HepG2 (cell line): Measurements from ENCODE around the gene CLCN1. TPM values are rescaled to one million over a fixed set of nuclear protein-coding genes. Genes with fewer than 3 reads are reported as not detected.

Experiments used
- ATAC-seq: fragments of 200-7000 bp; cut with Tn5 transposase; 3 replicates; pipeline ENCODE4 v1.9.1; 2020; ENCODE audit warnings: mild to moderate bottlenecking, moderate library complexity
- BruUV-seq: library from RNA; stranded (reverse); fragments of 400-500 nt; replicated peaks from 2 replicates; lab custom pipeline; 2021; lab: Mats Ljungman, UMichigan
- CTCF ChIA-PET: fragments of 300-600 bp; formaldehyde crosslinking; extraction: SDS; loops from one replicate; lab custom pipeline; 2021; ENCODE audit warnings: low total read pairs, inconsistent platforms, low intra/inter-chr PET ratio; lab: Yijun Ruan, JAX
- POLR2A ChIA-PET: fragments of 350-600 bp; sonication (Branson Sonifier 250); formaldehyde crosslinking; loops from one replicate; lab custom pipeline; 2020; ENCODE audit warnings: antibody characterized with exemption, inconsistent platforms; lab: Yijun Ruan, JAX
- DNase-seq: peaks from one replicate; pipeline ENCODE4 v3.0.0-alpha.2; 2015; ENCODE audit warnings: low spot score
- FAIRE-seq: peaks from 3 replicates; lab custom pipeline; 2011; peaks lifted over from hg19 to GRCh38; lab: Jason Lieb, UNC
- H2AFZ ChIP-seq: one replicate; pipeline ENCODE4 v1.6.1; 2011; ENCODE audit warnings: low read length, inconsistent platforms
- H3K27ac ChIP-seq: fragments of 300-600 bp; 3 replicates; pipeline ENCODE4 v1.8.0; 2011; ENCODE audit warnings: mixed run types, mild to moderate bottlenecking, mixed read lengths, low read length, inconsistent platforms; ENCODE audit not compliant: insufficient read depth; ENCODE audit errors: extremely low read length
- H3K27me3 ChIP-seq, 2 experiments: fragments of 200-600 bp in 1 of 2; 2 replicates in 1 of 2; 3 replicates in 1 of 2; pipeline versions ENCODE4 v1.6.0 to v1.8.0; 2011; ENCODE audit warnings: low read length in 2 of 2, mild to moderate bottlenecking in 2 of 2, moderate library complexity in 2 of 2, inconsistent platforms in 1 of 2; ENCODE audit not compliant: insufficient read depth in 2 of 2, control insufficient read depth in 1 of 2
- H3K36me3 ChIP-seq, 2 experiments: fragments of 200-600 bp in 1 of 2; replicated peaks in 1 of 2; 2 replicates in 1 of 2; 3 replicates in 1 of 2; pipeline versions ENCODE4 v1.5.1 to v1.8.0; 2011; ENCODE audit warnings: low read length in 2 of 2, inconsistent platforms in 1 of 2; ENCODE audit not compliant: insufficient read depth in 2 of 2, control insufficient read depth in 1 of 2
- H3K4me1 ChIP-seq: 2 replicates; pipeline ENCODE4 v1.5.1; 2012; ENCODE audit warnings: low read length, inconsistent platforms; ENCODE audit not compliant: insufficient read depth
- H3K4me2 ChIP-seq: 2 replicates; pipeline ENCODE4 v1.6.0; 2011; ENCODE audit warnings: low read depth, low read length, inconsistent platforms
- H3K4me3 ChIP-seq, 3 experiments: fragments of 200-600 bp in 1 of 3; sonication (generic), shearing (Covaris generic) in 1 of 3; replicated peaks in 1 of 3; 2 replicates each; pipeline ENCODE4 v1.5.1; 2011 to 2016; ENCODE audit warnings: low read length in 3 of 3, inconsistent platforms in 2 of 3, low read depth in 2 of 3, mild to moderate bottlenecking in 2 of 3, control low read depth in 1 of 3, mixed read lengths in 1 of 3; ENCODE audit not compliant: insufficient read depth in 1 of 3
- H3K79me2 ChIP-seq: one replicate; pipeline ENCODE4 v1.6.1; 2011; ENCODE audit warnings: low read length, inconsistent platforms; ENCODE audit not compliant: insufficient read depth
- H3K9ac ChIP-seq: 2 replicates; pipeline ENCODE4 v1.6.0; 2011; ENCODE audit warnings: mild to moderate bottlenecking, low read depth, low read length, inconsistent platforms; ENCODE audit not compliant: insufficient read depth
- H3K9me3 ChIP-seq: 2 replicates; pipeline ENCODE4 v1.5.1; 2012; ENCODE audit warnings: mild to moderate bottlenecking, low read length
- H4K20me1 ChIP-seq: 2 replicates; pipeline ENCODE4 v1.6.0; 2011; ENCODE audit warnings: inconsistent platforms, mild to moderate bottlenecking, low read length, moderate library complexity; ENCODE audit not compliant: insufficient read depth
- GFI1 ChIP-seq: sonication (generic); formaldehyde crosslinking; IDR thresholded peaks from 2 replicates; pipeline ENCODE4 v1.5.0; 2020; ENCODE audit warnings: missing genetic modification reagents, mild to moderate bottlenecking, borderline replicate concordance
- HIVEP1 ChIP-seq: sonication (generic); formaldehyde crosslinking; IDR thresholded peaks from 2 replicates; pipeline ENCODE4 v1.4.0; 2020; ENCODE audit warnings: mild to moderate bottlenecking, missing genetic modification reagents
- HNRNPK ChIP-seq: fragments of 200-400 bp; formaldehyde crosslinking; IDR thresholded peaks from 2 replicates; pipeline ENCODE4 v1.6.1; 2018; ENCODE audit warnings: low read length, low read depth, moderate library complexity, mild to moderate bottlenecking; ENCODE audit not compliant: poor library complexity, severe bottlenecking
- KDM4B ChIP-seq: sonication (generic); formaldehyde crosslinking; IDR thresholded peaks from 2 replicates; pipeline ENCODE4 v1.4.0; 2020; ENCODE audit warnings: missing genetic modification reagents
- MBD4 ChIP-seq: IDR thresholded peaks from 2 replicates; pipeline ENCODE4 v1.6.1; 2012; ENCODE audit warnings: low read length, inconsistent platforms, borderline replicate concordance
- MEIS2 ChIP-seq: sonication (generic); formaldehyde crosslinking; IDR thresholded peaks from 2 replicates; pipeline ENCODE4 v1.9.0; 2021; ENCODE audit warnings: mild to moderate bottlenecking, missing genetic modification reagents
- MLLT10 ChIP-seq: sonication (generic); formaldehyde crosslinking; IDR thresholded peaks from 2 replicates; pipeline ENCODE4 v1.4.0; 2020; ENCODE audit warnings: missing genetic modification reagents
- NFYB ChIP-seq: sonication (generic); formaldehyde crosslinking; IDR thresholded peaks from 2 replicates; pipeline ENCODE4 v1.4.0; 2020; ENCODE audit warnings: missing genetic modification reagents
- RELA ChIP-seq: sonication (generic); formaldehyde crosslinking; IDR thresholded peaks from 2 replicates; pipeline ENCODE4 v1.4.0; 2020; ENCODE audit warnings: missing genetic modification reagents
- RORA ChIP-seq: sonication (generic); formaldehyde crosslinking; IDR thresholded peaks from 2 replicates; pipeline ENCODE4 v1.5.0; 2020; ENCODE audit warnings: mild to moderate bottlenecking, missing genetic modification reagents, moderate library complexity
- SIX4 ChIP-seq: sonication (generic); formaldehyde crosslinking; IDR thresholded peaks from 2 replicates; pipeline ENCODE4 v1.4.0; 2020; ENCODE audit warnings: missing genetic modification reagents
- SRSF1 ChIP-seq: fragments of 200-400 bp; formaldehyde crosslinking; optimal IDR thresholded peaks from 2 replicates; pipeline ENCODE3; 2017; ENCODE audit warnings: mild to moderate bottlenecking, low read depth, low read length, moderate library complexity
- SUZ12 ChIP-seq: fragments of 150-350 bp; IDR thresholded peaks from 2 replicates; pipeline ENCODE4 v1.6.1; 2014; ENCODE audit warnings: low read depth, low read length
- THAP11 ChIP-seq: IDR thresholded peaks from 2 replicates; pipeline ENCODE4 v1.6.1; 2016; ENCODE audit warnings: missing biosample characterization, missing genetic modification reagents
- THAP8 ChIP-seq: sonication (generic); formaldehyde crosslinking; IDR thresholded peaks from 2 replicates; pipeline ENCODE4 v1.5.1; 2020; ENCODE audit warnings: missing genetic modification reagents, mild to moderate bottlenecking, borderline replicate concordance
- ZNF143 ChIP-seq: sonication (generic); formaldehyde crosslinking; IDR thresholded peaks from 2 replicates; pipeline ENCODE4 v1.4.0; 2020; ENCODE audit warnings: missing genetic modification reagents
- ZNF230 ChIP-seq: sonication (generic); formaldehyde crosslinking; IDR thresholded peaks from 2 replicates; pipeline ENCODE4 v1.4.0; 2020; ENCODE audit warnings: mild to moderate bottlenecking, missing genetic modification reagents
- ZNF274 ChIP-seq: sonication (generic); formaldehyde crosslinking; IDR thresholded peaks from 2 replicates; pipeline ENCODE4 v1.5.1; 2020; ENCODE audit warnings: mild to moderate bottlenecking, missing genetic modification reagents
- ZNF431 ChIP-seq: sonication (generic); formaldehyde crosslinking; IDR thresholded peaks from 2 replicates; pipeline ENCODE4 v1.9.0; 2022; ENCODE audit warnings: missing genetic modification reagents, low read depth, mild to moderate bottlenecking, borderline replicate concordance
- ZNF619 ChIP-seq: sonication (generic); formaldehyde crosslinking; IDR thresholded peaks from 2 replicates; pipeline ENCODE4 v1.4.0; 2020; ENCODE audit warnings: mild to moderate bottlenecking, missing genetic modification reagents
- ZNF772 ChIP-seq: sonication (generic); formaldehyde crosslinking; IDR thresholded peaks from 2 replicates; pipeline ENCODE4 v1.5.0; 2020; ENCODE audit warnings: mild to moderate bottlenecking, missing genetic modification reagents
- ZSCAN20 ChIP-seq: sonication (generic); formaldehyde crosslinking; IDR thresholded peaks from 2 replicates; pipeline ENCODE4 v1.4.0; 2020; ENCODE audit warnings: missing genetic modification reagents, mild to moderate bottlenecking, borderline replicate concordance
- WGBS: methylation state at CpG from one replicate; pipeline ENCODE4 v1.1.6; 2017; ENCODE audit warnings: low lambda C conversion rate; 5-methylcytosine and 5-hydroxymethylcytosine counted together
- in situ Hi-C: cut with HindIII; loops from 2 replicates; pipeline ENCODE4 v1.10.0; 2017; ENCODE audit warnings: low pct_unique_long_range_greater_than_20kb; ENCODE audit not compliant: extremely low pct_ligation_motif_present
- intact Hi-C: fragments of 100-400 bp; cut with micrococcal nuclease; formaldehyde crosslinking; loops from one replicate; pipeline ENCODE4 v1.10.0; 2022; ENCODE audit not compliant: unreplicated experiment
- polyA plus RNA-seq, 8 experiments: library from polyadenylated mRNA; depleted of rRNA in 3 of 8; stranded (reverse) in 7 of 8; unstranded in 1 of 8; fragments of >200 nt; fragmentation: Illumina TruSeq in 4 of 8; extraction: Trizol in 4 of 8; gene quantifications; 2 replicates each; pipeline versions ENCODE4 v1.2.1 to v1.2.3, GENCODE V29; 2011 to 2016; ENCODE audit warnings: low read depth in 4 of 8, missing spikeins in 1 of 8, mixed read lengths in 1 of 8; ENCODE audit not compliant: insufficient read depth in 1 of 8
- total RNA-seq, 5 experiments: library from RNA; depleted of rRNA; stranded (reverse); fragments of >200 nt; fragmentation: Illumina TruSeq; extraction: Trizol; gene quantifications; 2 replicates each; pipeline ENCODE4 v1.2.3, GENCODE V29; 2016; ENCODE audit warnings: low read depth in 1 of 5
- TF ChIP-seq, protein P1 (sequence below): sonication (generic); formaldehyde crosslinking; IDR thresholded peaks from 2 replicates; pipeline ENCODE4 v1.5.1; 2020; ENCODE audit warnings: missing genetic modification reagents, mild to moderate bottlenecking, borderline replicate concordance

Gene CLCN1
- total and polyA plus RNA-seq, 2 of the 13 experiments (the other 11 are each of a cell fraction or from before 2014, with no cell fraction given) = 0.01 TPM; not detected in 1

GRCh38 chr7:143383642-143383957 is 67.7 kb downstream of the CLCN1 start (continued):
- TF ChIP-seq KDM4B (CRISPR knock-in tag) = no peak
- TF ChIP-seq ZNF274 (CRISPR knock-in tag) = no peak
- TF ChIP-seq HIVEP1 (CRISPR knock-in tag) = no peak
- TF ChIP-seq RORA (CRISPR knock-in tag) = no peak
- no peak for TF ChIP-seq THAP11
- no peak for TF ChIP-seq SIX4 (CRISPR knock-in tag)
- TF ChIP-seq ZSCAN20 (CRISPR knock-in tag) = no peak
- TF ChIP-seq RELA (CRISPR knock-in tag) = no peak
- TF ChIP-seq, protein P1, sequence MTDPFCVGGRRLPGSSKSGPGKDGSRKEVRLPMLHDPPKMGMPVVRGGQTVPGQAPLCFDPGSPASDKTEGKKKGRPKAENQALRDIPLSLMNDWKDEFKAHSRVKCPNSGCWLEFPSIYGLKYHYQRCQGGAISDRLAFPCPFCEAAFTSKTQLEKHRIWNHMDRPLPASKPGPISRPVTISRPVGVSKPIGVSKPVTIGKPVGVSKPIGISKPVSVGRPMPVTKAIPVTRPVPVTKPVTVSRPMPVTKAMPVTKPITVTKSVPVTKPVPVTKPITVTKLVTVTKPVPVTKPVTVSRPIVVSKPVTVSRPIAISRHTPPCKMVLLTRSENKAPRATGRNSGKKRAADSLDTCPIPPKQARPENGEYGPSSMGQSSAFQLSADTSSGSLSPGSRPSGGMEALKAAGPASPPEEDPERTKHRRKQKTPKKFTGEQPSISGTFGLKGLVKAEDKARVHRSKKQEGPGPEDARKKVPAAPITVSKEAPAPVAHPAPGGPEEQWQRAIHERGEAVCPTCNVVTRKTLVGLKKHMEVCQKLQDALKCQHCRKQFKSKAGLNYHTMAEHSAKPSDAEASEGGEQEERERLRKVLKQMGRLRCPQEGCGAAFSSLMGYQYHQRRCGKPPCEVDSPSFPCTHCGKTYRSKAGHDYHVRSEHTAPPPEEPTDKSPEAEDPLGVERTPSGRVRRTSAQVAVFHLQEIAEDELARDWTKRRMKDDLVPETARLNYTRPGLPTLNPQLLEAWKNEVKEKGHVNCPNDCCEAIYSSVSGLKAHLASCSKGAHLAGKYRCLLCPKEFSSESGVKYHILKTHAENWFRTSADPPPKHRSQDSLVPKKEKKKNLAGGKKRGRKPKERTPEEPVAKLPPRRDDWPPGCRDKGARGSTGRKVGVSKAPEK (CRISPR knock-in tag) = no peak
- TF ChIP-seq MBD4 = no peak
- no peak for TF ChIP-seq HNRNPK

- no peak overlapping the region for H3K9ac ChIP-seq
- BruUV-seq = no TSS peak
- H3K27ac ChIP-seq = no peak overlapping the region
- no peaks in the 10 kb centered on the region for H3K9me3 ChIP-seq
- DNase-seq (no peak), ATAC-seq (no peak), FAIRE-seq (no peak)
- POLR2A ChIA-PET = interaction anchor here (1.3 to 4.0 kb wide), 3 partner anchors 9 to 499 kb away, joined by 3 to 20 read pairs (median 15); no protein-coding TSS in a partner anchor
- no peak overlapping the region for H2AFZ ChIP-seq
- no peak overlapping the region; the same call in 1 of the 2 replicates for H3K4me2 ChIP-seq
- 93% methylated on average over 5 of the region's 5 CpGs for WGBS
- in situ Hi-C loops = loop anchor here (5.0 to 25.0 kb wide), 2 partner anchors 33 to 528 kb away; partner anchors contain the start of gene TCAF1
- peaks cover 69% of the 10 kb centered on the region for H3K4me1 ChIP-seq
- peaks cover 9% of the 10 kb centered on the region; the same call in 1 of the 2 replicates for H4K20me1 ChIP-seq
- no peaks in the 10 kb centered on the region for H3K27me3 ChIP-seq
- no peak overlapping the region for H3K4me3 ChIP-seq
- H3K79me2 ChIP-seq = peaks cover 12% of the 10 kb centered on the region
- intact Hi-C loops = no loop called here
- CTCF ChIA-PET = no interaction called here
- peaks cover 8 to 16% of the 10 kb centered on the region in 2 experiments for H3K36me3 ChIP-seq
- TF ChIP-seq GFI1 = no peak
- TF ChIP-seq SRSF1 = no peak
- no peak for TF ChIP-seq MBD4
- no peak for TF ChIP-seq MEIS2
- TF ChIP-seq ZNF143 (CRISPR knock-in tag) = no peak
- no peak for TF ChIP-seq NFYB (CRISPR knock-in tag)
- TF ChIP-seq ZNF619 (CRISPR knock-in tag) = no peak
- no peak for TF ChIP-seq SUZ12
- TF ChIP-seq ZNF431 (CRISPR knock-in tag) = no peak
- TF ChIP-seq MLLT10 (CRISPR knock-in tag) = no peak
- TF ChIP-seq ZNF772 = no peak
- no peak for TF ChIP-seq ZNF230 (CRISPR knock-in tag)
- TF ChIP-seq THAP8 = no peak
Observed at GRCh38 chr7:143384148-143384547, 68.2 kb downstream of the CLCN1 start.
